ENCODE results near the gene THOC5.

THOC5 gene

GRCh38 chr22:29511126-29511862 is 42.3 kb downstream of the THOC5 start:
- H3K36me3 ChIP-seq: peaks cover 69 to 100% (median 84%) of the 10 kb centered on the region in 3 donors
- TF ChIP-seq, protein P1, sequence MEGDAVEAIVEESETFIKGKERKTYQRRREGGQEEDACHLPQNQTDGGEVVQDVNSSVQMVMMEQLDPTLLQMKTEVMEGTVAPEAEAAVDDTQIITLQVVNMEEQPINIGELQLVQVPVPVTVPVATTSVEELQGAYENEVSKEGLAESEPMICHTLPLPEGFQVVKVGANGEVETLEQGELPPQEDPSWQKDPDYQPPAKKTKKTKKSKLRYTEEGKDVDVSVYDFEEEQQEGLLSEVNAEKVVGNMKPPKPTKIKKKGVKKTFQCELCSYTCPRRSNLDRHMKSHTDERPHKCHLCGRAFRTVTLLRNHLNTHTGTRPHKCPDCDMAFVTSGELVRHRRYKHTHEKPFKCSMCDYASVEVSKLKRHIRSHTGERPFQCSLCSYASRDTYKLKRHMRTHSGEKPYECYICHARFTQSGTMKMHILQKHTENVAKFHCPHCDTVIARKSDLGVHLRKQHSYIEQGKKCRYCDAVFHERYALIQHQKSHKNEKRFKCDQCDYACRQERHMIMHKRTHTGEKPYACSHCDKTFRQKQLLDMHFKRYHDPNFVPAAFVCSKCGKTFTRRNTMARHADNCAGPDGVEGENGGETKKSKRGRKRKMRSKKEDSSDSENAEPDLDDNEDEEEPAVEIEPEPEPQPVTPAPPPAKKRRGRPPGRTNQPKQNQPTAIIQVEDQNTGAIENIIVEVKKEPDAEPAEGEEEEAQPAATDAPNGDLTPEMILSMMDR (IDR thresholded peaks at IDR 0.05): no peak
- DNase-seq: no peak
- H3K27me3 ChIP-seq: no peaks in the 10 kb centered on the region
- no peak overlapping the region for H3K27ac ChIP-seq
- H3K9me3 ChIP-seq: no peaks in the 10 kb centered on the region
- H3K4me1 ChIP-seq: no peaks in the 10 kb centered on the region
- H3K4me3 ChIP-seq: no peak overlapping the region
- intact Hi-C loops (cut with DNase I; ENCODE audit: low total_unique reads): no loop called here

DNA sequence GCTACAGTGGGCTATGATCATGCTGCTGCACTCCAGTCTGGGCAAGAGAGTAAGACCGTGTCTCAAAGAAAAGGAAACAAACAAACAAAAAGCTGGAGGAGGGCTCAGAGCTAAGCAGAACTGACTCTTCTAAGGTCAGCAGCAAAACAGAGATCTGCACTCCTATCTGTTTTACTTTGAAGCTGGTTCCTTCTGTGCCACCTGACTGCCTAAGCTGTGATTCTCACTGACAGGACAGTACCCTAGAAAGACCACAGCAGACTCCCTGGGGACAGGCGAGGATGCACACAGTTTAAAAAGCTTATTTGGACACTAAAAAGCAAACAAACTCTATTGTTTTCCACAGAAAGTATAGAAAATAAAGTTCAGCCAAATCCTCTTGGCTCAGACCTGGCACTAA is 43.0 kb downstream of the THOC5 start:
- DNase-seq: no peak
- no peaks in the 10 kb centered on the region for H3K4me1 ChIP-seq
- H3K36me3 ChIP-seq: peaks cover 61 to 98% (median 84%) of the 10 kb centered on the region in 3 donors
- no peaks in the 10 kb centered on the region for H3K27me3 ChIP-seq
- H3K9me3 ChIP-seq: no peaks in the 10 kb centered on the region
- intact Hi-C loops (cut with DNase I; ENCODE audit: low total_unique reads): no loop called here
- TF ChIP-seq, protein P1 (IDR thresholded peaks at IDR 0.05): no peak
- no peak overlapping the region for H3K4me3 ChIP-seq
- H3K27ac ChIP-seq: no peak overlapping the region

DNA sequence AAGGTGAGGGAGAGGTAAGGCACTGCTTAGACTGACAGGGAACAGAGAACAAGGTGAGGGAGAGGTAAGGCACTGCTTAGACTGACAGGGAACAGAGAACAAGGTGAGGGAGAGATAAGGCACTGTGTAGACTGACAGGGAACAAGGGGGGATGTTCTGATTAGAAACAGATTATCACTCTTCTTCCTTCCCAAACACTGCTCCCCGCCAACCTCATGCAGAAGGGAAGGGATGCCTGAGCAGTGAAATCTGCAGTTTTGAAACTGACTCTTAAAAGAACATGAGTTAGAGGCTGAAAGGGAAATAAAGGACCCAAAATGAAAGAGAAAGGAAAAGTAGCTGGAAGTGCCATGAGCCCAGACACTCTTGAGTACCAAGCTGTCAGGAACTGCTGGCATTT is 43.7 kb downstream of the THOC5 start:
- Histone ChIP-seq H3K4me3 (no peak overlapping the region), H3K27me3 (no peaks in the 10 kb centered on the region), H3K4me1 (no peaks in the 10 kb centered on the region), H3K9me3 (no peaks in the 10 kb centered on the region), H3K27ac (no peak overlapping the region), H3K36me3 (peaks cover 54 to 95% (median 76%) of the 10 kb centered on the region in 3 donors)
- TF ChIP-seq, protein P1 (IDR thresholded peaks at IDR 0.05): no peak
- intact Hi-C loops (cut with DNase I; ENCODE audit: low total_unique reads): no loop called here
- no peak for DNase-seq

DNA sequence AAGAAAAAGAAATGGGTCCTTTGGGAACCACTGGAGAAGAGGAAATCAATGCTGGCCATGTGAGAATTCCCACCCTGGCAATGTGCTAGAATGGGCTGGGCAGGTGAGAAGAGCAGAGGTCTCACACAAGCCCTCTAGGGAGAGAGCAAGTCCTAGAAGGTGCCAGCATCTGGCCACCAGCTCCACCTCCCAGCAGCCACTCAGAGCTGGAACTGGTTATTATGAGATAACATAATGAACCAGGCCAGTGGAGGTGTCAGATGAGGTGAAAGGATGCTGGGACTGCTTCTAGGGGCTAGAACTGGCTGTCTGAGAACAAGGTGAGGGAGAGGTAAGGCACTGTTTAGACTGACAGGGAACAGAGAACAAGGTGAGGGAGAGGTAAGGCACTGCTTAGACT is 44.3 kb downstream of the THOC5 start:
- intact Hi-C loops (cut with DNase I; ENCODE audit: low total_unique reads): no loop called here
- no peak overlapping the region for H3K27ac ChIP-seq
- H3K9me3 ChIP-seq: no peaks in the 10 kb centered on the region
- TF ChIP-seq, protein P1 (IDR thresholded peaks at IDR 0.05): no peak
- no peaks in the 10 kb centered on the region for H3K4me1 ChIP-seq
- H3K36me3 ChIP-seq: peaks cover 50 to 90% (median 74%) of the 10 kb centered on the region in 3 donors
- H3K27me3 ChIP-seq: no peaks in the 10 kb centered on the region
- DNase-seq: no peak
- H3K4me3 ChIP-seq: no peak overlapping the region

DNA sequence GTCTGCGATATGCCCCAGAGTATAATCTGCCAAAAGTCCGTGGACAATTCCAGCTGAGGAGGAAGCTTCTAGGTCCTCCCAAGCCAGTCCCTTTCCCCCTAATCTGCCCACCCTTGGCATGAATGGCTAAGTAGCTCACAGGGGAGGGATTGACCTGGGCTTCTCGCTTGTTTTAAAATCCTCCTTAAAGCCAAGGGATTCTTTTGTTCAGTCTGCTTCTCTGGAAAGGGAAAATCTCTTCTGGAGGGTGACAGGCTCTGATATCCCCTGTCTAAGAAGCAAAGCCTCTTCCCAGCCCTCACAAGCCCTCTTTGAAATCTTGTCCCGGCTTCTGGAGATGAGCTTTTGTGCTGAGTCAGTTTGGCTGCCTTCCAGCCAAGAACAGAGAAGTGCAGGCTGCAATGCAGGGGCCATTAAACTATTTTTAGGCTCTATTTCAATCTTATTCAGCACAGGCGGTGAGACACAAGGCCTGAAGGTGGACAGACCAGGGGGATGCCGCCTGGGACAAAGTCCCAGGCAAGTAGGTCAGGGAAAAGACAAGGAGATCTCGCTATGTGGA is 49.7 kb downstream of the THOC5 start:
- no peak overlapping the region for H3K27ac ChIP-seq
- intact Hi-C loops (cut with DNase I; ENCODE audit: low total_unique reads): no loop called here
- peaks cover 0 to 4% (median 0%) of the 10 kb centered on the region in 4 donors for H3K4me1 ChIP-seq
- TF ChIP-seq, protein P1 (IDR thresholded peaks at IDR 0.05): no peak
- no peak overlapping the region for H3K4me3 ChIP-seq
- DNase-seq: peak in 1 of 2 donors; percentile 50
- peaks cover 26 to 43% (median 31%) of the 10 kb centered on the region in 3 donors for H3K36me3 ChIP-seq
- no peaks in the 10 kb centered on the region for H3K27me3 ChIP-seq
- H3K9me3 ChIP-seq: no peaks in the 10 kb centered on the region
